GM18907 (cell line): ENCODE data around the gene RAB11FIP3.
"Not testable (repeated sequence)": the region's sequence is repeated elsewhere in the genome, so short reads cannot be mapped to it uniquely, and the experiment has no call there.

Source experiments
- ATAC-seq: cut with Tn5 transposase; IDR thresholded peaks from one replicate; pipeline ENCODE4 v1.9.1; 2021; ENCODE audit warnings: mild to moderate bottlenecking, moderate library complexity; ENCODE audit not compliant: unreplicated experiment

RAB11FIP3 gene

GRCh38 chr16:466651-467050 lies 41.2 kb downstream of the RAB11FIP3 start:
- no peak for ATAC-seq

- ATAC-seq = not testable (repeated sequence)
These were observed 41.9 kb downstream of the RAB11FIP3 start for GRCh38 chr16:467249-467871.

GRCh38 chr16:468068-468821 lies 42.8 kb downstream of the RAB11FIP3 start:
- ATAC-seq = no peak

GRCh38 chr16:469459-469858 lies 44.0 kb downstream of the RAB11FIP3 start:
- ATAC-seq = not testable (repeated sequence)

GRCh38 chr16:470418-470817 lies 45.0 kb downstream of the RAB11FIP3 start:
- no peak for ATAC-seq

GRCh38 chr16:471353-472198 lies 46.1 kb downstream of the RAB11FIP3 start:
- no peak for ATAC-seq

- no peak for ATAC-seq
These were observed 46.7 kb downstream of the RAB11FIP3 start for GRCh38 chr16:472199-472504.

- no peak for ATAC-seq
These were observed 47.9 kb downstream of the RAB11FIP3 start for GRCh38 chr16:473046-474043.

GRCh38 chr16:474420-475122 lies 49.1 kb downstream of the RAB11FIP3 start:
- ATAC-seq = no peak

- no peak for ATAC-seq
These were observed 50.6 kb downstream of the RAB11FIP3 start for GRCh38 chr16:476039-476438.

- no peak for ATAC-seq
These were observed 52.1 kb downstream of the RAB11FIP3 start for GRCh38 chr16:477301-478157.

GRCh38 chr16:478287-478686 lies 52.8 kb downstream of the RAB11FIP3 start:
- ATAC-seq = not testable (repeated sequence)

- no peak for ATAC-seq
These were observed 57.2 kb downstream of the RAB11FIP3 start for GRCh38 chr16:482468-483185.

- no peak for ATAC-seq
These were observed 58.1 kb downstream of the RAB11FIP3 start for GRCh38 chr16:483341-484075.

GRCh38 chr16:489606-490005 lies 64.2 kb downstream of the RAB11FIP3 start:
- ATAC-seq = no peak

GRCh38 chr16:490768-491167 lies 65.3 kb downstream of the RAB11FIP3 start:
- ATAC-seq = no peak

- ATAC-seq = no peak
These were observed 65.9 kb downstream of the RAB11FIP3 start for GRCh38 chr16:491220-491919.
